ENCODE measurements around the gene GLRX3.

DNA sequence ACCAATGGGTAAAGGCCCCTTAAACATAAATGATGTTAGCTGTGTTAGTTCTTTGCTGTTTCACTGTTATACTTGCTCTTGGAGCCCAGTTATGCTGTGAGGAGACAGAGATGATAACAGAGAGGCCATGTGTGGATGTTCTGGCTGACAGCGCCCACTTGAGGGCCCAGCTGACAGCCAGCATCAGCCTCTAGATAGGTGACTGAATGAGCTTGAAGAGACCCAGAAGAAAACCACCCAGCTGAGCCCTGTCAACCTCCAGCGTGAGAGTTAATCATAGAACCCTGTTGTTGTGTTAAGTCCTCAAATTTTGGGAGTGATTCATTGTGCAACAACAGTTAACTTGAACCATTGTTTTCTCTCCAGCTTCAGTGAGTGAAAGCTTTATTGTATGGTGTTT, 91.7 kb downstream of the GLRX3 start:
- TF ChIP-seq, protein P1, sequence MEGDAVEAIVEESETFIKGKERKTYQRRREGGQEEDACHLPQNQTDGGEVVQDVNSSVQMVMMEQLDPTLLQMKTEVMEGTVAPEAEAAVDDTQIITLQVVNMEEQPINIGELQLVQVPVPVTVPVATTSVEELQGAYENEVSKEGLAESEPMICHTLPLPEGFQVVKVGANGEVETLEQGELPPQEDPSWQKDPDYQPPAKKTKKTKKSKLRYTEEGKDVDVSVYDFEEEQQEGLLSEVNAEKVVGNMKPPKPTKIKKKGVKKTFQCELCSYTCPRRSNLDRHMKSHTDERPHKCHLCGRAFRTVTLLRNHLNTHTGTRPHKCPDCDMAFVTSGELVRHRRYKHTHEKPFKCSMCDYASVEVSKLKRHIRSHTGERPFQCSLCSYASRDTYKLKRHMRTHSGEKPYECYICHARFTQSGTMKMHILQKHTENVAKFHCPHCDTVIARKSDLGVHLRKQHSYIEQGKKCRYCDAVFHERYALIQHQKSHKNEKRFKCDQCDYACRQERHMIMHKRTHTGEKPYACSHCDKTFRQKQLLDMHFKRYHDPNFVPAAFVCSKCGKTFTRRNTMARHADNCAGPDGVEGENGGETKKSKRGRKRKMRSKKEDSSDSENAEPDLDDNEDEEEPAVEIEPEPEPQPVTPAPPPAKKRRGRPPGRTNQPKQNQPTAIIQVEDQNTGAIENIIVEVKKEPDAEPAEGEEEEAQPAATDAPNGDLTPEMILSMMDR (IDR thresholded peaks at IDR 0.05; ENCODE audit: low read depth, low read length), result no peak
- no peak for TF ChIP-seq EZH2phosphoT487 (IDR thresholded peaks at IDR 0.05; ENCODE audit: low read depth)
